Transverse colon (tissue), 4 donors: ENCODE measurements around the gene RTN4RL1. TPM values are rescaled to one million over a fixed set of nuclear protein-coding genes. Genes with fewer than 3 reads are reported as not detected.
"Not testable (repeated sequence)": the region's sequence is repeated elsewhere in the genome, so short reads cannot be mapped to it uniquely, and the experiment has no call there.

Source experiments
- DNase-seq: peaks from one replicate; pipeline ENCODE4 v3.0.0-alpha.2; 2019
- H3K27ac ChIP-seq, 4 donors: fragments of 200-600 bp; sonication (generic); 2 replicates each; pipeline ENCODE4 v1.5.1; 2016 to 2018; ENCODE audit warnings: inconsistent platforms in 4 of 4
- H3K27me3 ChIP-seq: fragments of 200-600 bp; sonication (generic); 2 replicates; pipeline ENCODE4 v1.5.1; 2017; ENCODE audit warnings: inconsistent platforms
- H3K36me3 ChIP-seq, 4 donors: fragments of 200-600 bp; sonication (generic); 2 replicates each; pipeline ENCODE4 v1.5.1; 2017 to 2019; ENCODE audit warnings: inconsistent platforms in 4 of 4
- H3K4me1 ChIP-seq, 4 donors: fragments of 200-600 bp; sonication (generic); 2 replicates each; pipeline ENCODE4 v1.5.1; 2017 to 2020; ENCODE audit warnings: inconsistent platforms in 4 of 4
- H3K4me3 ChIP-seq, 4 donors: fragments of 200-600 bp; sonication (generic); 1 replicate in 1 of 4; 2 replicates in 3 of 4; pipeline versions ENCODE4 v1.5.1 to v1.6.1; 2017 to 2019; ENCODE audit warnings: inconsistent platforms in 4 of 4
- H3K9me3 ChIP-seq, 2 donors: fragments of 200-600 bp; sonication (generic); 2 replicates each; pipeline ENCODE4 v1.5.1; 2017 to 2019; ENCODE audit warnings: inconsistent platforms in 2 of 2
- CTCF ChIP-seq, 5 experiments: fragments of 200-600 bp in 3 of 5; fragments of 450-650 bp in 2 of 5; sonication (generic) in 3 of 5; IDR thresholded peaks; 1 replicate in 2 of 5; 2 replicates in 3 of 5; pipeline ENCODE4 v1.5.1; 2016 to 2017; ENCODE audit warnings: antibody characterized with exemption in 5 of 5, inconsistent platforms in 3 of 5, mild to moderate bottlenecking in 2 of 5, moderate library complexity in 1 of 5
- EP300 ChIP-seq: sonication (generic); formaldehyde crosslinking; IDR thresholded peaks from one replicate; pipeline ENCODE4 v1.6.1; 2017; ENCODE audit warnings: antibody characterized with exemption, low read depth
- POLR2A ChIP-seq: fragments of 450-650 bp; IDR thresholded peaks from one replicate; pipeline ENCODE4 v1.6.1; 2016; ENCODE audit warnings: antibody characterized with exemption, mild to moderate bottlenecking, moderate library complexity
- POLR2AphosphoS5 ChIP-seq, 3 donors: sonication (generic); formaldehyde crosslinking; IDR thresholded peaks; one replicate each; pipeline ENCODE4 v1.6.1; 2016; ENCODE audit warnings: antibody characterized with exemption in 3 of 3
- WGBS, 2 donors: methylation state at CpG; one replicate each; pipeline ENCODE4 v1.1.5; 2018; ENCODE audit warnings: low coverage in 1 of 2; 5-methylcytosine and 5-hydroxymethylcytosine counted together
- in situ Hi-C, 4 donors: fragments of 200-750 bp; cut with MboI; loops; one replicate each; pipeline versions ENCODE4 v1.15.0 to v1.15.1; 2017; ENCODE audit warnings: low sequenced_read_pairs in 3 of 4, low pct_ligation_motif_present in 1 of 4, low pct_unique_long_range_greater_than_20kb in 1 of 4
- intact Hi-C: fragments of 100-400 bp; cut with DNase I; formaldehyde crosslinking; loops from one replicate; pipeline ENCODE4 v1.15.1; 2023; ENCODE audit warnings: low total_unique reads
- total RNA-seq, 4 donors: library from RNA; depleted of rRNA; stranded (reverse); fragments of >200 nt; gene quantifications; one replicate each; pipeline ENCODE4 v1.1.0, GENCODE V29; 2016

Gene RTN4RL1
- total RNA-seq, 4 donors from 2014 or later = 0.27 to 0.60 (median 0.48) TPM; not detected in 1

DNA sequence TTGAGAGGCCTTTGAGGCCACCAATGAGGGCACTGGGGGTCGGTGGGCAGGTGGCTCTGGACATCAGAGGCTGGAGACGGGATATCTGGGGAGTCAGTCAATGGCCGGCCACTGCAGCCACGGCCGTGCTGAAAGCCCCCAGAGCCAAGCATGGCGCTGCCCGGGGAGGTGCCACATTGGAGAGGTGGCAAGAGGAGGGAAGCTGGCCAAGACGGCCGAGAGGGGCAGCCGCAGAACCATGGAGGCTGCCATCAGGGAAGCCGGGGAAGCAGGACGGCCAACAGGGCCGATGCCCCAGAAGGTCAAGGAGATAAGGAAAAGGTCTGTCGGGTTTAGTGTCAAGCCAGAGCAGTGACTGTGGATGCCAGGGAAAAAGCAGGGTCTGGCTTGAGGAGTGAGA is 9.8 kb downstream of the RTN4RL1 start:
- TF ChIP-seq POLR2A = no peak
- no peak for TF ChIP-seq POLR2AphosphoS5 (IDR thresholded peaks at IDR 0.05)
- no peak for TF ChIP-seq EP300
- TF ChIP-seq CTCF (IDR thresholded peaks at IDR 0.05) = no peak

GRCh38 chr17:2013994-2014317 is 11.2 kb downstream of the RTN4RL1 start:
- WGBS, 2 donors = 80% methylated on average over 1 of the region's 1 CpG; no CpG with 5 or more reads in 1 of the 2 donors
- H3K4me1 ChIP-seq = peaks cover 0 to 16% (median 8%) of the 10 kb centered on the region in 4 donors
- no peak for DNase-seq
- no peak for TF ChIP-seq CTCF (IDR thresholded peaks at IDR 0.05)
- no peak for TF ChIP-seq EP300
- TF ChIP-seq POLR2AphosphoS5 (IDR thresholded peaks at IDR 0.05) = no peak
- TF ChIP-seq POLR2A = no peak
- peaks cover 9% of the 10 kb centered on the region for H3K27me3 ChIP-seq
- in situ Hi-C loops (loop anchor here in 3 of 4 donors (10.0 kb wide), 2 partner anchors 99 to 109 kb away; no protein-coding TSS in a partner anchor), intact Hi-C loops (no loop called here)
- H3K9me3 ChIP-seq = no peaks in the 10 kb centered on the region
- no peak overlapping the region for H3K4me3 ChIP-seq
- no peak overlapping the region for H3K27ac ChIP-seq
- no peaks in the 10 kb centered on the region for H3K36me3 ChIP-seq

More for the DNA sequence above, 9.8 kb downstream of the RTN4RL1 start:
- no peak for DNase-seq
- in situ Hi-C loops (loop anchor here in 3 of 4 donors (10.0 kb wide), 2 partner anchors 101 to 111 kb away; no protein-coding TSS in a partner anchor), intact Hi-C loops (no loop called here)
- Histone ChIP-seq H3K36me3 (no peaks in the 10 kb centered on the region), H3K4me1 (peaks cover 0 to 15% (median 7%) of the 10 kb centered on the region in 4 donors), H3K4me3 (no peak overlapping the region), H3K27ac (no peak overlapping the region), H3K27me3 (peaks cover 23% of the 10 kb centered on the region), H3K9me3 (no peaks in the 10 kb centered on the region)
- 20 to 88% methylated on average over 1 to 12 of the region's 14 CpGs for WGBS, 2 donors

- H3K9me3 ChIP-seq, H3K27ac ChIP-seq, H3K36me3 ChIP-seq, intact Hi-C loops, H3K4me3 ChIP-seq, DNase-seq, H3K27me3 ChIP-seq: not testable (repeated sequence)
- H3K4me1 ChIP-seq = peaks cover 0 to 19% (median 10%) of the 10 kb centered on the region in 4 donors
- WGBS, 2 donors = 90% methylated on average over 6 of the region's 6 CpGs; no CpG with 5 or more reads in 1 of the 2 donors
- in situ Hi-C loops = loop anchor here in 3 of 4 donors (10.0 kb wide), 2 partner anchors 99 to 109 kb away; no protein-coding TSS in a partner anchor
Measured at GRCh38 chr17:2013220-2013993, 11.7 kb downstream of the RTN4RL1 start.

DNA sequence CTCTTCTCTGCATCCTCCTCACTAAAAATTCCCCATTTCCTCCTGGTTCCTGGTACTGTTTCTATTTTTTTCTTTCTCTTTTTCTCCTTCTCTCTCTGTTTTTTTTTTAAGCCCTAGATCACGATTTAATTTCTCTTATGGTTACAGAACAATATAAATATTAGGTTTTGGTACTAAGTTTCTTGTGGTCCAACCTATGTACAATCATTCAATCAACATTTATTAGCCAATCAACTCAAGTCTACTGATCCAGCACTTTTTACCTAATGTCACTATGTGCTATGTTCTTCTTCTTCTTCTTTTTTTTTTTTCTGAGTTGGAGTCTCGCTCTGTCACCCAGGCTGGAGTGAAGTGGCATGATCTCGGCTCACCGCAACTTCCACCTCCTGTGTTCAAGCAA is 12.6 kb downstream of the RTN4RL1 start:
- TF ChIP-seq CTCF (IDR thresholded peaks at IDR 0.05) (no peak), POLR2A (no peak), EP300 (no peak), POLR2AphosphoS5 (IDR thresholded peaks at IDR 0.05) (no peak)
- H3K4me3 ChIP-seq = no peak overlapping the region
- WGBS, 2 donors = 67 to 93% methylated on average over 1 to 4 of the region's 4 CpGs
- DNase-seq = no peak
- peak overlapping the region; percentile 5 to 38 (median 25) for H3K27ac ChIP-seq
- H3K36me3 ChIP-seq = no peaks in the 10 kb centered on the region
- intact Hi-C loops = no loop called here
- H3K4me1 ChIP-seq = peaks cover 0 to 19% (median 10%) of the 10 kb centered on the region in 4 donors
- no peaks in the 10 kb centered on the region for H3K27me3 ChIP-seq
- no peaks in the 10 kb centered on the region for H3K9me3 ChIP-seq
- in situ Hi-C loops = loop anchor here in 3 of 4 donors (10.0 kb wide), 2 partner anchors 98 to 108 kb away; no protein-coding TSS in a partner anchor
